Mesendoderm (in vitro differentiated cells): ENCODE measurements around the gene INHBB.
"Not testable (repeated sequence)": the region's sequence is repeated elsewhere in the genome, so short reads cannot be mapped to it uniquely, and the experiment has no call there.

Experiments used
- DNase-seq: peaks from one replicate; pipeline ENCODE4 v3.0.0; 2013
- H2AK5ac ChIP-seq: 2 replicates; pipeline ENCODE4 v1.6.1; 2013; ENCODE audit warnings: low read length, inconsistent platforms
- H2BK120ac ChIP-seq: 2 replicates; pipeline ENCODE4 v1.6.1; 2013; ENCODE audit warnings: low read depth, mild to moderate bottlenecking, low read length, moderate library complexity, mixed read lengths
- H2BK15ac ChIP-seq: replicated peaks from 2 replicates; pipeline ENCODE4 v1.6.1; 2013; ENCODE audit warnings: low read depth, mild to moderate bottlenecking, moderate library complexity
- H2BK5ac ChIP-seq: 2 replicates; pipeline ENCODE4 v1.6.1; 2013; ENCODE audit warnings: low read length, inconsistent platforms
- H3K18ac ChIP-seq: 2 replicates; pipeline ENCODE4 v1.6.1; 2013; ENCODE audit warnings: mild to moderate bottlenecking, low read length, mixed read lengths
- H3K23ac ChIP-seq: one replicate; pipeline ENCODE4 v1.6.1; 2013; ENCODE audit warnings: low read length
- H3K27ac ChIP-seq: 2 replicates; pipeline ENCODE4 v1.5.1; 2013; ENCODE audit warnings: low read depth, mild to moderate bottlenecking, inconsistent platforms, low read length, moderate library complexity
- H3K27me3 ChIP-seq: 2 replicates; pipeline ENCODE4 v1.6.1; 2013; ENCODE audit warnings: low read length, control low read depth, mild to moderate bottlenecking, inconsistent platforms; ENCODE audit not compliant: insufficient read depth, poor library complexity
- H3K36me3 ChIP-seq: 2 replicates; pipeline ENCODE4 v1.6.1; 2013; ENCODE audit warnings: low read length, inconsistent platforms; ENCODE audit not compliant: control insufficient read depth, insufficient read depth
- H3K4ac ChIP-seq: one replicate; pipeline ENCODE4 v1.6.1; 2013; ENCODE audit warnings: low read depth, mild to moderate bottlenecking, low read length, moderate library complexity
- H3K4me1 ChIP-seq: 2 replicates; pipeline ENCODE4 v1.6.1; 2013; ENCODE audit warnings: low read depth, low read length, inconsistent platforms; ENCODE audit not compliant: control insufficient read depth
- H3K4me2 ChIP-seq: 2 replicates; pipeline ENCODE4 v1.6.1; 2013; ENCODE audit warnings: low read length
- H3K4me3 ChIP-seq: 2 replicates; pipeline ENCODE4 v1.5.1; 2013; ENCODE audit warnings: mild to moderate bottlenecking, low read length
- H3K56ac ChIP-seq: one replicate; pipeline ENCODE4 v1.6.1; 2013; ENCODE audit warnings: low read length
- H3K79me1 ChIP-seq: 2 replicates; pipeline ENCODE4 v1.6.1; 2013; ENCODE audit warnings: low read length, inconsistent platforms
- H3K79me2 ChIP-seq: 2 replicates; pipeline ENCODE4 v1.6.1; 2013; ENCODE audit warnings: mild to moderate bottlenecking, low read length; ENCODE audit not compliant: control insufficient read depth, insufficient read depth
- H3K9ac ChIP-seq: 2 replicates; pipeline ENCODE4 v1.6.1; 2013; ENCODE audit warnings: low read length, inconsistent platforms
- H4K5ac ChIP-seq: one replicate; pipeline ENCODE4 v1.6.1; 2013; ENCODE audit warnings: low read length
- H4K8ac ChIP-seq: one replicate; pipeline ENCODE4 v1.6.1; 2013; ENCODE audit warnings: low read depth, mild to moderate bottlenecking, control low read depth, low read length, moderate library complexity
- WGBS: extraction: QIAGEN DNeasy Blood & Tissue Kit; methylation state at CpG from one replicate; pipeline ENCODE4 v1.1.7; 2013; ENCODE audit warnings: low lambda C conversion rate, missing lambda C conversion rate; ENCODE audit not compliant: insufficient coverage; ENCODE audit errors: extremely low coverage; 5-methylcytosine and 5-hydroxymethylcytosine counted together

INHBB gene

DNA sequence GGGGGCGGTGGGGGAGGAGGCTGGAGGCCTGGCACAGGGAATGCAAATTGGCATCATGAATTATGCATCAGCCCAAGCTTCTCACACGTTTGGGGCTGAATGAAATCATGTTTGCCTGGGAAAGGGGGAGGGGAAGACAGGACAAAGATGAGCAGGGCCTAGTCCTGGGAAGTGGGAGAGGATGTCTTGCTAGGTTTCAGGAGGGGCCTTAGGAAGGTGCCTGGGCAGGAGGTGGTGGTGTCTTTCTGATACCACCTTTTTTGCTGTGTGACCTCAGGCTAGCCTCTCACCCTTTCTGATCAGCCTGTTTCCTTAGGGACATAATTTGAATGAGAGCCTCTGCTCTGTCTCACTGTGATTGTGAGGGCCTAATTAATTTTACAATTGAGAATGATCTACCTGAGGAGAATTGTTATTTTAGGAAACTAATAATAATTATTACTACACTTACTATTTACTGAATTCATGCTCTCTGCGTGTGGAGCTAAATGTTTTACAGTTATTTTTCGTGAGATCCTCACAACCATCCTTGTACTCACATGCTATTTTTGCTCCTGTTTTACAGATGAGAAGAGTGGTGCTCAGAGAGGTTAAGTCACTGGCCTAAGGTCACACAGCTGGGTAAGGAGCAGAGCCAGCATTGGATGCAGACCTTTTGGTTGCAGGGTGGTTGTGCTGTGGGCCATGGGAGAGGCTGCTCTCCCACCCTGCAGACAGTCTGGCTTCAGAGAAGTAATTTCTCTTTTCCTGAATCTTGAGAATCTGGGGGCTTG lies 39.6 kb downstream of the INHBB start:
- Histone ChIP-seq H3K79me1 (no peaks in the 10 kb centered on the region), H2BK120ac (no peak overlapping the region), H3K18ac (no peak overlapping the region), H3K4me3 (no peak overlapping the region), H3K36me3 (no peaks in the 10 kb centered on the region), H3K56ac (no peak overlapping the region), H3K79me2 (no peaks in the 10 kb centered on the region), H2BK15ac (no peak overlapping the region), H3K23ac (no peak overlapping the region), H4K5ac (no peak overlapping the region), H3K27ac (no peak overlapping the region), H3K4me2 (no peak overlapping the region), H4K8ac (no peak overlapping the region), H3K9ac (no peak overlapping the region), H2AK5ac (no peak overlapping the region), H2BK5ac (no peak overlapping the region), H3K4me1 (no peaks in the 10 kb centered on the region), H3K27me3 (no peaks in the 10 kb centered on the region), H3K4ac (no peak overlapping the region)
- peak; percentile 60 for DNase-seq
- WGBS = no CpG with 5 or more reads among the region's 4 CpGs

DNA sequence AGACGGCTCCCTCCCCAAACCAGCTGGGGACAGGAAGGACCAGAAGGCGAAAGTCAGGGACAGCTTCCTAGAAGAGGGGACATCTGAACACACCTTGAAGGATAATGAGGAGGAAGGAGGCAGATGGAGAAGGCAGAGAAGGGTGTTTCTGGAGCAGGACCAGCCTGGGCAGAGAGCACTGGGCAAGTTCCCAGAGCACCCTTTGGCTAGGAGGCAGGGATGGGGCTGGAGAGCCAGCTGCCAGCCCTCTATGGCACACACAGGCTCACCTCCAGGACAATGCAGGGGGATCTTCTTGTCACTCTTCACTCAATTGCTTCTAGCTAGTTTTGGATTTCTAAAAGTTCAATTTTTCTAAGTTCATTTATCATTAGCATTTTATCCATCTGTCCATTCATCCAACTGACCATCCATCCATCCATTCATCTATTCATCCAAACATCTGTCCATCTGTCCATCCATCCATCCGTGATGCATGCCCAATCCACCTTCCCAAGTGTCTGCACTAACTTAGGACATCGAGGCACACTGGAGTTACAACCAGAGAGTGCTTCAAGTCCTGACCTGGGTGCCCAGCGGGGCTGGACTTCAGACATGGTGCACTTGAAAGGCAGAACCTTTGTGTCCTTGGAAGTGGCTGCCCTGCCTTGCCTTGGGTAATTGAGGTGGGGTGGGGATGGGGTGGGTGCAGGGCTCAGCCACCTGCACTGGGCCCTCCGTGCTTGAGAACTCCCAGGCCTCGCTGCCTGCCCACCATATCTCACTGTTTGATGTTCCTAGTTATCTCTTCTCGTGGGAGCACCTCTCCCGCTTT lies 42.5 kb downstream of the INHBB start:
- Histone ChIP-seq H3K4me3 (no peak overlapping the region), H3K9ac (no peak overlapping the region), H3K36me3 (no peaks in the 10 kb centered on the region), H3K27me3 (no peaks in the 10 kb centered on the region), H3K23ac (no peak overlapping the region), H3K18ac (no peak overlapping the region), H2AK5ac (no peak overlapping the region), H2BK5ac (no peak overlapping the region), H2BK15ac (no peak overlapping the region), H3K56ac (no peak overlapping the region), H4K5ac (no peak overlapping the region), H3K4me1 (no peaks in the 10 kb centered on the region), H3K27ac (no peak overlapping the region), H3K79me2 (no peaks in the 10 kb centered on the region), H3K79me1 (no peaks in the 10 kb centered on the region), H3K4ac (no peak overlapping the region), H4K8ac (no peak overlapping the region), H2BK120ac (no peak overlapping the region), H3K4me2 (no peak overlapping the region)
- no peak for DNase-seq
- no CpG with 5 or more reads among the region's 9 CpGs for WGBS

DNA sequence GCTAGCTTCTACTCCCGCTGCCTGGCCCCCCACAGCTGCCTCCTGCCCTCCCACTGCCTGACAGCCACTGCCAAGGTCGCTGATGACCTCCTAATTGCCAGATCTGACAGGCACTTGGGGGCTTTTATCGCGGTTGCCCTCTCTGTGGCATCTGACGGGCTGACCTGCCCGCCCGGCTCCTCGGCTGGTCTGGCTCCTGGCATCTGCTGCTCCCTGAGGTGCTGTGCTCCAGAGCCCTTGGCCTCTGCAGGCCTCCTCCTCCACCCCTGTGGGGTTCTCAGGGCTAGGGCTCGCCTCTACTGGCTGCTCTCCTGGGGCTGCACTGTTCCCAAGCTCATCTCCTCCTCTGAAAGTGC lies 43.1 kb downstream of the INHBB start:
- no peak overlapping the region for H3K56ac ChIP-seq
- H3K23ac ChIP-seq = no peak overlapping the region
- H2BK5ac ChIP-seq = no peak overlapping the region
- H3K4me1 ChIP-seq = no peaks in the 10 kb centered on the region
- H3K9ac ChIP-seq = no peak overlapping the region
- no peak for DNase-seq
- no peak overlapping the region for H4K8ac ChIP-seq
- no peaks in the 10 kb centered on the region for H3K79me1 ChIP-seq
- no peak overlapping the region for H2BK15ac ChIP-seq
- no peak overlapping the region for H3K27ac ChIP-seq
- H3K4me2 ChIP-seq = no peak overlapping the region
- no peak overlapping the region for H3K18ac ChIP-seq
- H3K79me2 ChIP-seq = no peaks in the 10 kb centered on the region
- no peak overlapping the region for H3K4me3 ChIP-seq
- H4K5ac ChIP-seq = no peak overlapping the region
- no peak overlapping the region for H2BK120ac ChIP-seq
- H3K4ac ChIP-seq = no peak overlapping the region
- no peaks in the 10 kb centered on the region for H3K27me3 ChIP-seq
- H3K36me3 ChIP-seq = no peaks in the 10 kb centered on the region
- no peak overlapping the region for H2AK5ac ChIP-seq
- WGBS = no CpG with 5 or more reads among the region's 9 CpGs

DNA sequence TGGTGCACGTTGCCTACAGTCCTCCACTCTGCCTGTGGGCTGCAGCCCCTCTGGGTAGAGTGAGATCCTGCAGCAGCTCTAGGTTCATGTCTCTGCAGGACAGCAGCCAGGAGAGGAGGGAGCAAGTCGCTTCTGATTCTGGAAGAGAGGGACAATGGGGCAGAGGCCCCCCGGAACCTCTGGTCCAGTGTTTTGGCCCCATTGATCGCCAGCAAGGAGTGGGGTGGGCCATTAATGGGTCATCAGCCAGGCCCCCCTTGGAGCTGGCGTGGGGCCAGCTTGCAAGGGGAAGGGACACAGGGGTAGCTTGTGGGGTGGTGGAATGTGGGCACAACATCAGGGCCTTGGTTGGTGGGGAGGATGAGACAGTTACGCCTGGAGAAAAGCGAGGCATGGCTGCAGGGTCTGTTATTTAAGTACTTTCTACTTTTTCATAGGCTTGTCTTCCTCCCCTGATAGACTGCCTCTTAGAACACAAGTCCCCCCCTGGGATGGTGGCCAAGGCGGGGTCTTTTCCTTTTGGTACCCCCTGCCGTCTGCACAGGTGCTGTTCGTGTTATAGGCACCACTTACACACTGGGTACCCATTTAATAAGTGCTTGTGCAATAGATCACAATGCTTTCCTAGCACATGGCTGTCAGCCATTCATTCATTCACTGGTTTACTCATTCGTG lies 44.6 kb downstream of the INHBB start:
- Histone ChIP-seq H2BK120ac (no peak overlapping the region), H3K18ac (no peak overlapping the region)

DNA sequence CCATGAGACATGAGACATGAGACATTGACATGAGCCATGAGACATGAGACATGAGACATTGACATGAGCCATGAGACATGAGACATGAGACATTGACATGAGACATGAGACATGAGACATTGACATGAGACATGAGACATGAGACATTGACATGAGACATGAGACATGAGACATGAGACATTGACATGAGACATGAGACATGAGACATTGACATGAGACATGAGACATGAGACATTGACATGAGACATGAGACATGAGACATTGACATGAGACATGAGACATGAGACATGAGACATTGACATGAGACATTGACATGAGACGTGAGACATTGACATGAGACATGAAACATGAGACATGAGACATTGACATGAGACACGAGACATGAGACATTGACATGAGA lies 45.4 kb downstream of the INHBB start:
- H3K27ac ChIP-seq, H2BK5ac ChIP-seq, H3K18ac ChIP-seq, H3K23ac ChIP-seq, H3K79me2 ChIP-seq, H3K4me3 ChIP-seq, H3K36me3 ChIP-seq, H2BK15ac ChIP-seq, H3K4me1 ChIP-seq, H2BK120ac ChIP-seq, H3K4me2 ChIP-seq, H2AK5ac ChIP-seq, H4K8ac ChIP-seq, H3K4ac ChIP-seq, H3K79me1 ChIP-seq, H4K5ac ChIP-seq, DNase-seq, H3K56ac ChIP-seq, H3K9ac ChIP-seq, H3K27me3 ChIP-seq: not testable (repeated sequence)
- WGBS = no CpG with 5 or more reads among the region's 2 CpGs

More for the DNA sequence above, 44.6 kb downstream of the INHBB start:
- Histone ChIP-seq H4K8ac (no peak overlapping the region), H3K79me1 (no peaks in the 10 kb centered on the region), H2BK5ac (no peak overlapping the region), H3K4ac (no peak overlapping the region), H3K4me3 (no peak overlapping the region), H3K56ac (no peak overlapping the region), H2BK15ac (no peak overlapping the region), H3K23ac (peak overlapping the region; percentile 45), H3K27ac (no peak overlapping the region), H3K4me2 (no peak overlapping the region), H3K9ac (no peak overlapping the region), H2AK5ac (no peak overlapping the region), H3K79me2 (no peaks in the 10 kb centered on the region), H3K27me3 (no peaks in the 10 kb centered on the region), H3K4me1 (no peaks in the 10 kb centered on the region), H4K5ac (no peak overlapping the region), H3K36me3 (no peaks in the 10 kb centered on the region)
- DNase-seq = no peak
- no CpG with 5 or more reads among the region's 11 CpGs for WGBS
